ENCODE results near the gene REELD1. TPM values are rescaled to one million over a fixed set of nuclear protein-coding genes. Genes with fewer than 3 reads are reported as not detected.

The REELD1 gene
- total and polyA plus RNA-seq, 2 of the 4 experiments (the other 2 are of a cell fraction), result not detected

DNA sequence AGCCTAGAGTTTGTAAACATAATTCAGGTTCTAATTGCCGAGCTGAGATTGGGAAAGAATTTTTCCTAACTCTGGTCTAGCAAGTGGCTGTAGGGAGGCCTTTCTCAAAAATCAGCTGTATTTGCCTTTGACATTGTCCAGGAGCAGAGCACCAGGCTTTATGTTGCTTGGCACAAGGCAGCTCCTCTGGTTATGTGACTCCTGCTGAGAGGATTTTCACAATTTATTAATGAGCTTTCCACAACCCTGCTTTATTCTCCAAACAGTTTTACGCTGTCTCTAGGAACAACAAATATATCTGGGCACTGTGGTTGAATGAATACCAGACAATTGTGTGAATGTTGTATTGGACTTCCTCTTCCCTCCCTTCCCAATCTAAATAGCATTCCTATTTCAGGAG, 23.9 kb upstream of the REELD1 start:
- Histone ChIP-seq H2BK20ac (ENCODE audit: low read depth, low read length) (no peak overlapping the region), H2BK15ac (ENCODE audit: low read depth, low read length) (no peak overlapping the region), H3K9me3 (ENCODE audit: control insufficient read depth, insufficient read depth, low read length) (no peaks in the 10 kb centered on the region), H2AK5ac (ENCODE audit: low read depth, low read length) (no peak overlapping the region), H3K4me2 (ENCODE audit: low read depth, low read length) (no peak overlapping the region), H3K23ac (ENCODE audit: low read depth, low read length) (no peak overlapping the region), H3K4ac (ENCODE audit: low read depth, low read length) (no peak overlapping the region), H4K91ac (ENCODE audit: insufficient read depth, low read depth, low read length) (no peak overlapping the region), H2AK9ac (replicated peaks; ENCODE audit: low read depth, low read length, poor library complexity) (no peak overlapping the region), H3K4me3 (ENCODE audit: insufficient read depth, low read depth, low read length) (no peak overlapping the region), H2AFZ (replicated peaks; ENCODE audit: low read length, poor library complexity) (no peak overlapping the region), H4K5ac (ENCODE audit: low read depth, low read length) (no peak overlapping the region), H2BK120ac (ENCODE audit: low read depth, low read length) (no peak overlapping the region), H3K18ac (ENCODE audit: low read depth, low read length) (no peak overlapping the region), H3K9me1 (ENCODE audit: insufficient read depth, low read length) (peaks cover 8% of the 10 kb centered on the region; the same call in 1 of the 2 replicates), H3K36me3 (ENCODE audit: control insufficient read depth, insufficient read depth, low read length) (peaks cover 13% of the 10 kb centered on the region), H3K9ac (ENCODE audit: low read depth, low read length) (no peak overlapping the region), H3K14ac (replicated peaks; ENCODE audit: low read depth, low read length) (no peak overlapping the region), H4K8ac (ENCODE audit: low read depth in 2 of 2, low read length in 2 of 2) (no peak overlapping the region), H3K27ac (ENCODE audit: insufficient read depth, low read length) (no peak overlapping the region), H4K20me1 (ENCODE audit: insufficient read depth, low read length) (no peaks in the 10 kb centered on the region), H3K4me1 (ENCODE audit: control insufficient read depth, insufficient read depth, low read length) (no peaks in the 10 kb centered on the region), H2BK5ac (ENCODE audit: low read depth, low read length, poor library complexity, severe bottlenecking) (no peak overlapping the region), H3K27me3 (ENCODE audit: control insufficient read depth, insufficient read depth, low read length) (no peaks in the 10 kb centered on the region), H3K56ac (ENCODE audit: extremely low read depth, insufficient read depth, low read length) (no peak overlapping the region), H3K79me1 (ENCODE audit: low read depth in 1 of 2, low read length in 2 of 2) (peaks cover 0 to 3% of the 10 kb centered on the region in 2 experiments; a peak in 1 of 4 replicates)
- in situ Hi-C loops (cut with MboI; ENCODE audit: low sequenced_read_pairs), result no loop called here
- no peak for DNase-seq
- no peak for ATAC-seq (ENCODE audit: low read depth)
- ChIA-PET CTCF (interaction anchor here (0.6 kb wide), 1 partner anchor 1162 kb away, joined by 3 read pairs; no protein-coding TSS in a partner anchor), POLR2A (ENCODE audit: unreplicated experiment) (no interaction called here)
- dilution Hi-C loops (cut with HindIII; ENCODE audit: low sequenced_read_pairs, unreplicated experiment), result no loop called here
- no CpG with 5 or more reads among the region's 2 CpGs for WGBS, 2 experiments (ENCODE audit: extremely low coverage in 2 of 2, insufficient read length in 1 of 2)
- TF ChIP-seq CHD1 (IDR thresholded peaks at IDR 0.05; ENCODE audit: low read depth, low read length) (no peak), SMC3 (IDR thresholded peaks at IDR 0.05; ENCODE audit: low read depth, low read length) (no peak), POLR2A (IDR thresholded peaks at IDR 0.05; ENCODE audit: low read depth, low read length) (no peak), RFX5 (IDR thresholded peaks at IDR 0.05; ENCODE audit: low read depth, low read length) (no peak), CTCF (conservative IDR thresholded peaks at IDR 0.05; ENCODE audit: low read depth, low read length) (no peak), CEBPB (IDR thresholded peaks at IDR 0.05; ENCODE audit: low read depth, low read length) (no peak), RAD21 (IDR thresholded peaks at IDR 0.05; ENCODE audit: low read length) (no peak), NFE2L2 (IDR thresholded peaks at IDR 0.05; ENCODE audit: low read depth, low read length) (no peak), MAZ (IDR thresholded peaks at IDR 0.05; ENCODE audit: borderline replicate concordance, low read depth, low read length) (no peak), MXI1 (IDR thresholded peaks at IDR 0.05; ENCODE audit: borderline replicate concordance, low read depth, low read length) (no peak), RCOR1 (IDR thresholded peaks at IDR 0.05; ENCODE audit: insufficient replicate concordance, low read length) (no peak), ELK1 (IDR thresholded peaks at IDR 0.05; ENCODE audit: borderline replicate concordance, low read depth, low read length) (no peak), MAFK (IDR thresholded peaks at IDR 0.05; ENCODE audit: low read depth, low read length) (no peak), FOS (IDR thresholded peaks at IDR 0.05; ENCODE audit: low read depth, low read length) (no peak)
- intact Hi-C loops (cut with micrococcal nuclease), result no loop called here
- BruUV-seq (replicated peaks), result no TSS peak

Data from IMR-90 (cell line).